DOHH2 (cell line): ENCODE data around the gene CACNA1F.

Experiments used
- H3F3A ChIP-seq: fragments of 200-600 bp; sonication (generic), shearing (Covaris generic); 2 replicates; pipeline ENCODE4 v1.6.0; 2016; ENCODE audit warnings: antibody characterized with exemption, mild to moderate bottlenecking; ENCODE audit not compliant: control insufficient read depth, insufficient read depth
- H3K27ac ChIP-seq: fragments of 200-600 bp; sonication (generic); 2 replicates; pipeline ENCODE4 v1.5.1; 2014; ENCODE audit warnings: low read depth, mild to moderate bottlenecking, low read length, moderate library complexity
- H3K27me3 ChIP-seq: fragments of 200-600 bp; sonication (generic); 2 replicates; pipeline ENCODE4 v1.6.1; 2014; ENCODE audit warnings: mild to moderate bottlenecking, low read length, mixed read lengths; ENCODE audit not compliant: control insufficient read depth
- H3K36me3 ChIP-seq: fragments of 200-600 bp; sonication (generic); 2 replicates; pipeline ENCODE4 v1.6.1; 2014; ENCODE audit warnings: mild to moderate bottlenecking, low read length, moderate library complexity, mixed read lengths; ENCODE audit not compliant: control insufficient read depth
- H3K4me1 ChIP-seq: fragments of 200-600 bp; sonication (generic); 2 replicates; pipeline ENCODE4 v1.6.1; 2014; ENCODE audit warnings: mild to moderate bottlenecking, low read length, mixed read lengths; ENCODE audit not compliant: control insufficient read depth
- H3K4me2 ChIP-seq: fragments of 200-600 bp; sonication (generic); 2 replicates; pipeline ENCODE4 v1.6.0; 2014; ENCODE audit warnings: mild to moderate bottlenecking, low read length, moderate library complexity
- H3K4me3 ChIP-seq: fragments of 200-600 bp; sonication (generic); 2 replicates; pipeline ENCODE4 v1.5.1; 2014; ENCODE audit warnings: mild to moderate bottlenecking, low read length, mixed read lengths
- H3K79me2 ChIP-seq: fragments of 200-600 bp; sonication (generic); 2 replicates; pipeline ENCODE4 v1.6.1; 2014; ENCODE audit warnings: mild to moderate bottlenecking, low read length, mixed read lengths; ENCODE audit not compliant: control insufficient read depth
- H3K9me2 ChIP-seq: fragments of 200-600 bp; sonication (generic); replicated peaks from 2 replicates; pipeline ENCODE4 v1.6.1; 2014; ENCODE audit warnings: mild to moderate bottlenecking, low read length, mixed read lengths; ENCODE audit not compliant: control insufficient read depth
- H3K9me3 ChIP-seq: fragments of 200-600 bp; sonication (generic); 2 replicates; pipeline ENCODE4 v1.6.1; 2014; ENCODE audit warnings: antibody characterized with exemption, low read length, mixed read lengths; ENCODE audit not compliant: control insufficient read depth, insufficient read depth
- H4K20me1 ChIP-seq: fragments of 200-600 bp; sonication (generic); 2 replicates; pipeline ENCODE4 v1.6.0; 2014; ENCODE audit warnings: low read depth, mild to moderate bottlenecking, antibody characterized with exemption, low read length, moderate library complexity; ENCODE audit not compliant: control insufficient read depth, insufficient read depth
- EZH2phosphoT487 ChIP-seq: fragments of 200-600 bp; sonication (generic); IDR thresholded peaks from 2 replicates; pipeline ENCODE4 v1.6.1; 2017; ENCODE audit warnings: borderline replicate concordance, mild to moderate bottlenecking, antibody characterized with exemption, low read length, moderate library complexity, mixed read lengths
- TF ChIP-seq, protein P1 (sequence below): fragments of 200-600 bp; sonication (generic); IDR thresholded peaks from one replicate; pipeline ENCODE4 v1.5.1; 2014; ENCODE audit warnings: antibody characterized with exemption, mild to moderate bottlenecking, low read depth, low read length; ENCODE audit not compliant: poor library complexity, severe bottlenecking

CACNA1F gene

DNA sequence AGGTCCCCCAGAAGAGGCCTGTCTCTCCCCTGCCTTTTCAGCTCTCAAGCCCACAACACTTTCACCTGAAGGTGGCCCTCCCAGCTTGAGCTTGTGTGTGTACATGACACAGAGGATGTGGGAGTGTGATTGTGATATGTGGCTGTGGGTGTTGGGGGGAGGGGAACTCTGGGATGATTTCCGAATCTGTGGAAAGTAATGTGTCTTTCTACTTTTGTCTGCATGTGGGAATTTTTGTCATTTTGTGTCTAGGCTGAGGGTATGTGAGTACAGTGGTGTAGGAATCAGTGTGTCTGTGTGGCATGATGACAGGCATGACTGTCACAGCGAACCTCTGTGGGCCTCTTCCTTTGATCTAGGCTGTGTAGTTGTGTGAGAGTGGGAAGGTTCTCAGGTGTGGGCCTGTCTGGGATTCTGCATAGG lies 39.6 kb downstream of the CACNA1F start:
- no peaks in the 10 kb centered on the region for H3K9me2 ChIP-seq
- peaks cover 7% of the 10 kb centered on the region for H3F3A ChIP-seq
- no peaks in the 10 kb centered on the region for H3K27me3 ChIP-seq
- H3K9me3 ChIP-seq: no peaks in the 10 kb centered on the region
- TF ChIP-seq, protein P1, sequence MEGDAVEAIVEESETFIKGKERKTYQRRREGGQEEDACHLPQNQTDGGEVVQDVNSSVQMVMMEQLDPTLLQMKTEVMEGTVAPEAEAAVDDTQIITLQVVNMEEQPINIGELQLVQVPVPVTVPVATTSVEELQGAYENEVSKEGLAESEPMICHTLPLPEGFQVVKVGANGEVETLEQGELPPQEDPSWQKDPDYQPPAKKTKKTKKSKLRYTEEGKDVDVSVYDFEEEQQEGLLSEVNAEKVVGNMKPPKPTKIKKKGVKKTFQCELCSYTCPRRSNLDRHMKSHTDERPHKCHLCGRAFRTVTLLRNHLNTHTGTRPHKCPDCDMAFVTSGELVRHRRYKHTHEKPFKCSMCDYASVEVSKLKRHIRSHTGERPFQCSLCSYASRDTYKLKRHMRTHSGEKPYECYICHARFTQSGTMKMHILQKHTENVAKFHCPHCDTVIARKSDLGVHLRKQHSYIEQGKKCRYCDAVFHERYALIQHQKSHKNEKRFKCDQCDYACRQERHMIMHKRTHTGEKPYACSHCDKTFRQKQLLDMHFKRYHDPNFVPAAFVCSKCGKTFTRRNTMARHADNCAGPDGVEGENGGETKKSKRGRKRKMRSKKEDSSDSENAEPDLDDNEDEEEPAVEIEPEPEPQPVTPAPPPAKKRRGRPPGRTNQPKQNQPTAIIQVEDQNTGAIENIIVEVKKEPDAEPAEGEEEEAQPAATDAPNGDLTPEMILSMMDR: no peak
- TF ChIP-seq EZH2phosphoT487: no peak
- H3K4me3 ChIP-seq: no peak overlapping the region
- peaks cover 25% of the 10 kb centered on the region for H3K4me1 ChIP-seq
- H3K27ac ChIP-seq: no peak overlapping the region
- peaks cover 3% of the 10 kb centered on the region for H3K79me2 ChIP-seq
- H3K36me3 ChIP-seq: no peaks in the 10 kb centered on the region
- no peak overlapping the region for H3K4me2 ChIP-seq
- H4K20me1 ChIP-seq: no peaks in the 10 kb centered on the region

DNA sequence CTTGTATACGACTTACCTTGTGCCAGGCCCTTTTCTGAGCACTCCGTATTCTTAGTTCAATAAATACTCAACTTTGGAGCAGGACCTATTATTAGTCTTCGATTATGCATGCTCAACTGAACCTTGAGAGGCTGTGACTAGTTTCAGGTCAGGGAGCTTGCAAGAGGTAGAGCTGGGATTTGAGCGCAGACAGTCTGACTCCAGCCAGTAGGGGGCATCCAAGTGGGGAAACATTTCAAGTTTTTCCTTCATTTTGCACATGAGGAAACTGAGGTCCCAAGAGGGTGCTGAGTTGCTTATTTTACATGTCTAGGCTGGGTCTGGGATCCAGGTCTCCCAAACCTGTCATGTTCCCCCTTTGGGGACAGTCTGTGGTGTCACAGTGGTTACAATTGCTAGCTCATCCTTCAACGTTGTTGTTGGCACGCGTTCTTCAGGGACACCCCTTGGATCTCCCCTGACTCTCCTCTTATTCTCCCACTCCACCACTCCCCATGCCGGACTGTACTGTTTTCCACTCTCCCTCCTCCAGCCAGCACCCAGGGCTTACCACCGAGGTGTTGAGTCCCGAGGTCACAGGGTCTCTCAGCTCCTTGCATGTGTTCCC lies 40.3 kb downstream of the CACNA1F start:
- Histone ChIP-seq H3K27ac (no peak overlapping the region), H3K4me2 (peak overlapping the region; percentile 63), H3K27me3 (no peaks in the 10 kb centered on the region), H3K79me2 (peaks cover 3% of the 10 kb centered on the region), H4K20me1 (no peaks in the 10 kb centered on the region), H3K9me3 (no peaks in the 10 kb centered on the region), H3K9me2 (no peaks in the 10 kb centered on the region), H3K4me1 (peaks cover 30% of the 10 kb centered on the region), H3F3A (peaks cover 7% of the 10 kb centered on the region), H3K4me3 (no peak overlapping the region), H3K36me3 (no peaks in the 10 kb centered on the region)
- TF ChIP-seq, protein P1: peak; percentile 66
- TF ChIP-seq EZH2phosphoT487: no peak

DNA sequence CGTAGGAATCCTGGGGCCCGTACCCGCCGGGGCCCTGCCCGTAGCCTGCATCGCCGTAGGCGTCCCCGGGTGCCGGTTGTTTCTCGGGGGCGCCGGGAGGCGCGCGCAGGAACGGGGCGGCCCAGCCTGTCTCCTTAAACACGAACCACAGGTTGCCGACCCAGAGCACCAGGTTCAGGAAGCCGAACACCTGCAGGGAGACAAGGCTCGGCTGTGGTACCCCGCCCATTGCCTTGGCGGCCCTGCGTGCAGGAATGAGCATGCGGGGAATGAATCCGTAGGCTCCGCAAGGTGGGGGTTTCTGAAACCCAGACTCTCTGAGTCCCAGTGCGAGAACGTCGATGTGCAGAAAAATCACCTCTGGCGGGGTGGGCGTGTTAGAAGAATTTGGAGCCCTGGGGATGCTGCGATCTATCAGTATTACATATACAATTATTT lies 41.5 kb downstream of the CACNA1F start:
- Histone ChIP-seq H3K9me3 (no peaks in the 10 kb centered on the region), H3K27ac (peak overlapping the region; percentile 61), H3K9me2 (no peaks in the 10 kb centered on the region), H3K27me3 (no peaks in the 10 kb centered on the region), H3K4me2 (peak overlapping the region; percentile 63), H3K79me2 (peaks cover 3% of the 10 kb centered on the region), H3K36me3 (no peaks in the 10 kb centered on the region), H3F3A (peaks cover 7% of the 10 kb centered on the region), H3K4me1 (peaks cover 35% of the 10 kb centered on the region), H4K20me1 (no peaks in the 10 kb centered on the region), H3K4me3 (peak overlapping the region; percentile 82)
- TF ChIP-seq, protein P1: no peak
- no peak for TF ChIP-seq EZH2phosphoT487
